ENCODE data around the gene CDH4.

DNA sequence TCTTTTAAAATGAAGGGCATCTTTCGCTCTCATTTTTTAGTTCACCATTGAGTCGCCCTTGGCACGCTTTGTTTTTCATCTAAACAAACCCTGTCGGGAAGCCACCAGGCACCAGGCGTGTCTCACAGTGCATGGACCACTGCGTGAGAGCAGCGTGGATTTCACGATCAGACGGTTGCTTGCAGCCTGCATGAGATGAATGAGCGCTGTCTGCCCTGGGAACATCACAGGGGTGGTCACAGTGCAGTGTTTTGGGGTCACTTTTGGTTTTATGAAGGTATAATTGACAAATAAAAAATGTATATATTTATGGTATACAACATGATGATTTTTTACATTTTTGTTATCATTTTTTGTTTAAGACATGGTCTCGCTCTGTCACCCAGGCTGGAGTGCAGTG is 61.3 kb downstream of the CDH4 start:
- TF ChIP-seq, protein P1, sequence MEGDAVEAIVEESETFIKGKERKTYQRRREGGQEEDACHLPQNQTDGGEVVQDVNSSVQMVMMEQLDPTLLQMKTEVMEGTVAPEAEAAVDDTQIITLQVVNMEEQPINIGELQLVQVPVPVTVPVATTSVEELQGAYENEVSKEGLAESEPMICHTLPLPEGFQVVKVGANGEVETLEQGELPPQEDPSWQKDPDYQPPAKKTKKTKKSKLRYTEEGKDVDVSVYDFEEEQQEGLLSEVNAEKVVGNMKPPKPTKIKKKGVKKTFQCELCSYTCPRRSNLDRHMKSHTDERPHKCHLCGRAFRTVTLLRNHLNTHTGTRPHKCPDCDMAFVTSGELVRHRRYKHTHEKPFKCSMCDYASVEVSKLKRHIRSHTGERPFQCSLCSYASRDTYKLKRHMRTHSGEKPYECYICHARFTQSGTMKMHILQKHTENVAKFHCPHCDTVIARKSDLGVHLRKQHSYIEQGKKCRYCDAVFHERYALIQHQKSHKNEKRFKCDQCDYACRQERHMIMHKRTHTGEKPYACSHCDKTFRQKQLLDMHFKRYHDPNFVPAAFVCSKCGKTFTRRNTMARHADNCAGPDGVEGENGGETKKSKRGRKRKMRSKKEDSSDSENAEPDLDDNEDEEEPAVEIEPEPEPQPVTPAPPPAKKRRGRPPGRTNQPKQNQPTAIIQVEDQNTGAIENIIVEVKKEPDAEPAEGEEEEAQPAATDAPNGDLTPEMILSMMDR (IDR thresholded peaks at IDR 0.05), result no peak
- TF ChIP-seq POLR2A (IDR thresholded peaks at IDR 0.05) (no peak), EP300 (IDR thresholded peaks at IDR 0.05; ENCODE audit: low read depth) (no peak)
